ENCODE measurements around the gene ACSS2.

DNA sequence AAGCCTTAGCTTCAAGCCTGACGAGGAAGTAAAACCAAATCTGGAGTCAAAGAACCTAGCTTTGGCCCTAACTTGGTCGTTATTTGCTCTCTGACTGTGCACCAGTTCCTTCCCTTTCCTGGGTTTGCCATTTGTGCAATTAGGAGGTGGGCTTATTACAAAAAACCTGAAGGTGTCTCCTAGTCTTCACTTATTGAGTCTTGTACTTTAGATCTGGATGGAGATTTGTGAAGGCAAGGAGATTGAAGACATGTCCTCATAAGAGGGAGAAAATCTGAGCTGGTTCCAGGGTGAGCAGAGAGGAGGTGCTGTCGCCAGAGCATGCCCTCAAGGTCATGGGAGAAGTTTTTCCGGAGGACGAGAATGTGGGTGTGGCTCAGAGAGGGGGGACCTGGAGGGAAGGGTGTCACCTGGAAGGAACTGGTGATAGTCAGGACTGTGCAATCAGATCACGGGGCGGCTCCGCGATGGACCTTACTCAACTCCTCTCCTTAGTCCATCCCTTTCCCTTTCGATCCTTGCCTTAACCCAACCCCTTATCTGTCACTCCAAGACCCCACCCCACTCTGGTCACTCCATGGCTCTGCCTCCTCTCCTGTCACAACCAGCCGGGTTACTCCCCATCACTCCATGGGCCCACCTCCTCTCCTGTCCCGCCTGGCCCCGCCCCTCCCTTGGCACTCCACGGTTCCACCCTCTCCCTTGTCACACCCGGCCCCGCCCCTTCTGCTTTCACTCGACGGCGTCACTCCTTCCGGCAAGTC lies 588 bp upstream of the ACSS2 start:
- TF ChIP-seq POLR2A (IDR thresholded peaks at IDR 0.05) (no peak), POLR2AphosphoS5 (IDR thresholded peaks at IDR 0.05) (no peak)
- TF ChIP-seq, protein P1, sequence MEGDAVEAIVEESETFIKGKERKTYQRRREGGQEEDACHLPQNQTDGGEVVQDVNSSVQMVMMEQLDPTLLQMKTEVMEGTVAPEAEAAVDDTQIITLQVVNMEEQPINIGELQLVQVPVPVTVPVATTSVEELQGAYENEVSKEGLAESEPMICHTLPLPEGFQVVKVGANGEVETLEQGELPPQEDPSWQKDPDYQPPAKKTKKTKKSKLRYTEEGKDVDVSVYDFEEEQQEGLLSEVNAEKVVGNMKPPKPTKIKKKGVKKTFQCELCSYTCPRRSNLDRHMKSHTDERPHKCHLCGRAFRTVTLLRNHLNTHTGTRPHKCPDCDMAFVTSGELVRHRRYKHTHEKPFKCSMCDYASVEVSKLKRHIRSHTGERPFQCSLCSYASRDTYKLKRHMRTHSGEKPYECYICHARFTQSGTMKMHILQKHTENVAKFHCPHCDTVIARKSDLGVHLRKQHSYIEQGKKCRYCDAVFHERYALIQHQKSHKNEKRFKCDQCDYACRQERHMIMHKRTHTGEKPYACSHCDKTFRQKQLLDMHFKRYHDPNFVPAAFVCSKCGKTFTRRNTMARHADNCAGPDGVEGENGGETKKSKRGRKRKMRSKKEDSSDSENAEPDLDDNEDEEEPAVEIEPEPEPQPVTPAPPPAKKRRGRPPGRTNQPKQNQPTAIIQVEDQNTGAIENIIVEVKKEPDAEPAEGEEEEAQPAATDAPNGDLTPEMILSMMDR (IDR thresholded peaks at IDR 0.05 in 8 of 11, conservative IDR thresholded peaks at IDR 0.05 in 3 of 11): peak in 4 of 11 experiments; percentile 8 to 14 (median 12)

All from spleen (tissue), 7 donors.